ENCODE data around the gene MYMX.

Gene MYMX

GRCh38 chr6:44234101-44235025 is 17.6 kb downstream of the MYMX start:
- peak; percentile 52 for DNase-seq

- DNase-seq, result no peak
These were observed 18.5 kb downstream of the MYMX start for GRCh38 chr6:44235269-44235668.

- DNase-seq, result no peak
These were observed 19.3 kb downstream of the MYMX start for GRCh38 chr6:44235891-44236516.

- peak; percentile 84 for DNase-seq
These were observed 20.5 kb downstream of the MYMX start for GRCh38 chr6:44237021-44237812.

GRCh38 chr6:44237813-44238433 is 21.2 kb downstream of the MYMX start:
- peak; percentile 27 for DNase-seq

- DNase-seq, result no peak
These were observed 22.1 kb downstream of the MYMX start for GRCh38 chr6:44238687-44239350.

- no peak for DNase-seq
These were observed 26.6 kb downstream of the MYMX start for GRCh38 chr6:44243345-44243744.

GRCh38 chr6:44245391-44245911 is 28.7 kb downstream of the MYMX start:
- no peak for DNase-seq

- peak; percentile 60 for DNase-seq
These were observed 29.4 kb downstream of the MYMX start for GRCh38 chr6:44245912-44246662.

- peak; percentile 98 for DNase-seq
These were observed 30.1 kb downstream of the MYMX start, which contains the start of gene HSP90AB1 for GRCh38 chr6:44246663-44247337. Gene HSP90AB1 (plus strand): TSS chr6:44247101. CDS start chr6:44248630, 1,529 bp downstream.

- no peak for DNase-seq
These were observed 30.9 kb downstream of the MYMX start for GRCh38 chr6:44247338-44248302.

GRCh38 chr6:44248579-44248978 is 31.9 kb downstream of the MYMX start:
- no peak for DNase-seq

- no peak for DNase-seq
These were observed 32.5 kb downstream of the MYMX start for GRCh38 chr6:44249082-44249748.

GRCh38 chr6:44250067-44250717 is 33.5 kb downstream of the MYMX start:
- DNase-seq, result no peak

- no peak for DNase-seq
These were observed 34.0 kb downstream of the MYMX start for GRCh38 chr6:44250718-44251123.

GRCh38 chr6:44251576-44252524 is 35.1 kb downstream of the MYMX start:
- no peak for DNase-seq
